ENCODE data around the gene EFCAB6.

The EFCAB6 gene

DNA sequence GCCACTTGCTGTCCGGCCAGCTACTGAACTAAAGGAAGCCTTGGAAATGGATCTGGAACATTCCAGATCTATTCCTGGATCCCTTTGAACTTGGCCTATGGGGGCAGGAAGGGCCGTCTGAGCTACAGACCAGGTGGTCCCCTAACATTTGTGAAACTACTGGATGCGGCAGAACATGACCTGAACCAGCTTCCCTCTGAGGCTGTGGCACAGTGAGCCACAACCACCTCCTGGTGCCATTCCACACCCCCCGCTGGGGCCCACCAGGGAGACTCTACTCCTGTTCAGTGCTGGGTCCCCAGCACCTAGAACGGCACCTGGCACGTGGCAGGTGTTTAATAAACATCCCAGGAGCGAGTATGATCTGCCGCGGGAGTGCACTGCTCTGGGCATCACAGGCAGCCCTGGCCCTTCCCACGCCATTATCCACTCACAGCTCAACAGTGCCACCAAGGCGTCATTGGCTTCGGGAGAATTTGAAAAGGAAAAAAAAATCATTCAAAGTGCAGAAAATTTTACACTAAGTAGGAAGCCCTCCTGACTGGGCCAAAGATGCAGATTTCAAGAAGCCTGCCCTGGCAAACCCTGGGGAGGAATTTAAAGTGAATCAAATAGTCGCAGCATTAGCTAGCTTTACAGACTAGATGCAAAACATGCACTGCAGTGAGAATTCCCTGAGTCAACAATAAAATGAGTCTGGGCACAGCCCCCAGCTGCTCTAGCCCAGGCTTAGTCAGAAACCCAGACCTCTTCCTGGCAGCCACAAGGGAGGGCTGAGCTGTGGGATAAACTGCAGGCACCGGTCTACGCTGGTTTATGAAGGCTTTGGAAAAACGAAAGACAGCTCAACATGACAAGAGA, 14.3 kb upstream of the EFCAB6 start:
- Histone ChIP-seq H3K36me3 (replicated peaks) (no peaks in the 10 kb centered on the region), H3K27me3 (replicated peaks) (no peaks in the 10 kb centered on the region), H3K4me3 (ENCODE audit: low read depth, low read length) (no peak overlapping the region), H3K27ac (no peak overlapping the region)
- peak; percentile 63 for DNase-seq
- peak; percentile 47 for TF ChIP-seq CTCF (IDR thresholded peaks at IDR 0.05; ENCODE audit: low read depth, low read length, missing control alignments)
- in situ Hi-C loops (cut with HindIII; ENCODE audit: low pct_ligation_motif_present, low sequenced_read_pairs) = no loop called here

- no peak overlapping the region for H3K27ac ChIP-seq
- no peak for DNase-seq
- H3K27me3 ChIP-seq (replicated peaks) = no peaks in the 10 kb centered on the region
- H3K36me3 ChIP-seq (replicated peaks) = no peaks in the 10 kb centered on the region
- in situ Hi-C loops (cut with HindIII; ENCODE audit: low pct_ligation_motif_present, low sequenced_read_pairs) = no loop called here
- H3K4me3 ChIP-seq (ENCODE audit: low read depth, low read length) = no peak overlapping the region
- no peak for TF ChIP-seq CTCF (IDR thresholded peaks at IDR 0.05; ENCODE audit: low read depth, low read length, missing control alignments)
Observed at GRCh38 chr22:43825651-43826050, 13.5 kb upstream of the EFCAB6 start.

DNA sequence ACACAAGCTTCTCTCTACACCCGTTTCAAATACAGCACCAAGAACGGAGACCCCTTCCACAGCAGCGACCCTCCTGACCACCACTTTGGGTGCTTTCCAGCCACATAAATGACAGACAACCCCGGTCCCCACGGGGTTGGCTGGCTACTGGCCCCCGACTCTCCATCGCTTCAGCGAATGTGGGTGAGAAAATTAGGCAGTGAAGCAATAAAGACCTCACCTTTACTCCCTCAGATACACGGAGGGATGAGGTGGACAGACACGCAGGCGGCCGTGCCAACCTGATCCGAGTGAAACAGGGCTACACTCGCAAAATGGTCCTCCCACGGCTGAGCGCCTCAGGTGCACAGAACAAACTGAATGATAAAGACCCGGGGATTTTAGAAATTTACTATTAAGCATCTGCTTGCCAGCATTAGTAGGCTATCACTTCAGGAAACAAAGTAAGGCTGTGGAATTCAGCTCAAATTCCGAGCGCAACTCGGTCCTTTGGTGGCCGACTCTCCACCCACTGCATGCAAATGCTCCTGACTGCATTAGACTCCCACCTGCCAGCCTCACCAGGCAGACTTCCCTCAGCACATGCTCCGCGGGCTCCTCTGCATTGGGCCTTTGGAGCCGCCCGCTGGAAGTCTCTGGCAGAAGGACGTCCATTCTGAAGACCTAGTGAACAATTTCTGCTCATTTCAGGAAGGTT, 12.8 kb upstream of the EFCAB6 start:
- no peak for TF ChIP-seq CTCF (IDR thresholded peaks at IDR 0.05; ENCODE audit: low read depth, low read length, missing control alignments)
- no peak for DNase-seq
- no peak overlapping the region for H3K4me3 ChIP-seq (ENCODE audit: low read depth, low read length)
- no peak overlapping the region for H3K27ac ChIP-seq
- no peaks in the 10 kb centered on the region for H3K36me3 ChIP-seq (replicated peaks)
- in situ Hi-C loops (cut with HindIII; ENCODE audit: low pct_ligation_motif_present, low sequenced_read_pairs) = no loop called here
- no peaks in the 10 kb centered on the region for H3K27me3 ChIP-seq (replicated peaks)

DNA sequence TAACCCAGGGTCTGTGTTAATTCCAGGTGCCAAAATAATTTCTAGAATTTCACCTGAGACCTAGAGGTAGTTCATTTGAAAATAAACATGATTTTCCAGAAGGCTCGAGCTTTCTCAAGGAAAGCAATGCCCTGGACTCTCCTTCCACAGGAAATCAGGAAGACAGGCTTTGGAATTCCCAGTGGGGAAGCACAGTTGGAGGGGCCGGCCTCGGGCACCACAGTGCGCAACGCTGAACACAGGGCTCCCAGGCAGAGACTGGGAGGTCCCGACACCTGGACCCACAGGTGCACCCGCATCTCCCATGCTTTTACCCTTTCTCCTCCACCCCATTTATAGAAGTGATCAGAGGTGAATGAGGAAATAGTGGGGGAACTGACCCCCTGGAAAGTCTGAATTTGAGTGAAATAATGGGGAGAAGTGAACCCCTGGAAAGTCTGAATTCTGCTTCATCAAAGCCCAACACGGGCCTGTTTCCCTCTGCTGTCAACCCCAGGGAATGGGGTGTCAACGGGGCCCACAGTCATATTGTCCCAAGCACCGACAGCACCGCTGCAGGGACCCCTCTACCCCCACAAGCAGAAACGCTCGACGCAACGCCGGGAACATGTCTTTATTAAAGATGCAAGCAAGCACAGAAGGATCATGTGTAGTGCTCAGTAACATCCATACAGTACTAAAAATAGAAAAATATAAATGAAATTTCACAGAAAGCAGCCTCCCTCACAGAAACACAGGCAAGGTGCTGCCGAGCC, 12.0 kb upstream of the EFCAB6 start:
- TF ChIP-seq CTCF (IDR thresholded peaks at IDR 0.05; ENCODE audit: low read depth, low read length, missing control alignments) = no peak
- no peaks in the 10 kb centered on the region for H3K27me3 ChIP-seq (replicated peaks)
- H3K27ac ChIP-seq = no peak overlapping the region
- no peak for DNase-seq
- in situ Hi-C loops (cut with HindIII; ENCODE audit: low pct_ligation_motif_present, low sequenced_read_pairs) = no loop called here
- no peaks in the 10 kb centered on the region for H3K36me3 ChIP-seq (replicated peaks)
- no peak overlapping the region for H3K4me3 ChIP-seq (ENCODE audit: low read depth, low read length)

GRCh38 chr22:43823353-43823908, 11.3 kb upstream of the EFCAB6 start:
- no peaks in the 10 kb centered on the region for H3K27me3 ChIP-seq (replicated peaks)
- no peak for DNase-seq
- H3K36me3 ChIP-seq (replicated peaks) = no peaks in the 10 kb centered on the region
- no peak overlapping the region for H3K4me3 ChIP-seq (ENCODE audit: low read depth, low read length)
- in situ Hi-C loops (cut with HindIII; ENCODE audit: low pct_ligation_motif_present, low sequenced_read_pairs) = no loop called here
- TF ChIP-seq CTCF (IDR thresholded peaks at IDR 0.05; ENCODE audit: low read depth, low read length, missing control alignments) = no peak
- no peak overlapping the region for H3K27ac ChIP-seq
